Natural killer cell (primary cell): ENCODE data around the gene DUT. TPM values are rescaled to one million over a fixed set of nuclear protein-coding genes. Genes with fewer than 3 reads are reported as not detected.

Experiments
- ATAC-seq, 3 donors: fragments of 150-1000 bp in 2 of 3; fragments of 200-7000 bp in 1 of 3; cut with Tn5 transposase; 1 replicate in 1 of 3; 2 replicates in 2 of 3; pipeline ENCODE4 v1.10.0; 2021; ENCODE audit warnings: mild to moderate bottlenecking in 2 of 3, moderate library complexity in 2 of 3
- DNase-seq, 2 donors: peaks; one replicate each; pipeline versions ENCODE4 v3.0.0 to v3.0.0-alpha.2; 2013 to 2021; ENCODE audit warnings: mixed read lengths in 1 of 2
- H3K27ac ChIP-seq: one replicate; pipeline ENCODE4 v1.5.1; 2013; ENCODE audit warnings: mild to moderate bottlenecking, low read length
- H3K27me3 ChIP-seq: one replicate; pipeline ENCODE4 v1.6.1; 2013; ENCODE audit warnings: low read length; ENCODE audit not compliant: control insufficient read depth, insufficient read depth
- H3K36me3 ChIP-seq: one replicate; pipeline ENCODE4 v1.6.1; 2013; ENCODE audit warnings: low read length; ENCODE audit not compliant: control insufficient read depth, insufficient read depth
- H3K4me1 ChIP-seq: one replicate; pipeline ENCODE4 v1.6.1; 2013; ENCODE audit warnings: low read length; ENCODE audit not compliant: control insufficient read depth, insufficient read depth
- H3K4me3 ChIP-seq: one replicate; pipeline ENCODE4 v1.5.1; 2013; ENCODE audit warnings: low read length
- H3K9me3 ChIP-seq: one replicate; pipeline ENCODE4 v1.6.1; 2013; ENCODE audit warnings: low read length; ENCODE audit not compliant: control insufficient read depth, insufficient read depth
- H3K27ac Mint-ChIP-seq, 2 donors: one replicate each; pipeline ENCODE4 v1.8.0; 2022; ENCODE audit warnings: mild to moderate bottlenecking in 2 of 2, mixed read lengths in 2 of 2, moderate library complexity in 1 of 2
- H3K27me3 Mint-ChIP-seq, 2 donors: one replicate each; pipeline ENCODE4 v1.8.0; 2022; ENCODE audit warnings: low read depth in 2 of 2, mixed read lengths in 2 of 2
- H3K36me3 Mint-ChIP-seq: one replicate; pipeline ENCODE4 v1.8.0; 2022; ENCODE audit warnings: mixed read lengths
- H3K4me1 Mint-ChIP-seq, 2 donors: one replicate each; pipeline ENCODE4 v1.8.0; 2022; ENCODE audit warnings: mixed read lengths in 2 of 2
- H3K4me3 Mint-ChIP-seq: one replicate; pipeline ENCODE4 v1.8.0; 2022; ENCODE audit warnings: mild to moderate bottlenecking, moderate library complexity, mixed read lengths
- H3K9me3 Mint-ChIP-seq, 2 donors: one replicate each; pipeline ENCODE4 v1.8.0; 2022; ENCODE audit warnings: mixed read lengths in 2 of 2
- CTCF ChIP-seq: fragments of 200-600 bp; IDR thresholded peaks from one replicate; pipeline ENCODE4 v1.8.0; 2022; ENCODE audit warnings: antibody characterized with exemption
- WGBS: methylation state at CpG from one replicate; pipeline ENCODE4 v1.1.7; 2013; ENCODE audit warnings: missing lambda C conversion rate; ENCODE audit not compliant: insufficient coverage; 5-methylcytosine and 5-hydroxymethylcytosine counted together
- intact Hi-C: fragments of 100-400 bp; cut with micrococcal nuclease; formaldehyde crosslinking; loops from one replicate; pipeline ENCODE4 v1.14.2; 2022
- total RNA-seq, 4 donors: library from RNA; stranded (reverse); fragments of 120-200 nt in 1 of 4; gene quantifications; one replicate each; pipeline versions ENCODE4 v1.2.3 to v1.2.4, GENCODE V29; 2013 to 2022

DUT gene
- total RNA-seq, 3 donors from 2014 or later (not counting 1 experiment from before 2014, with no cell fraction given): 34.4 to 48.3 (median 44.8) TPM

- no peaks in the 10 kb centered on the region for H3K36me3 Mint-ChIP-seq
- H3K4me1 ChIP-seq: no peaks in the 10 kb centered on the region
- no peaks in the 10 kb centered on the region for H3K4me1 Mint-ChIP-seq
- H3K4me3 Mint-ChIP-seq: no peak overlapping the region
- peaks cover 17 to 22% of the 10 kb centered on the region in 2 donors for H3K27me3 Mint-ChIP-seq
- H3K9me3 ChIP-seq: no peaks in the 10 kb centered on the region
- no peak overlapping the region for H3K27ac ChIP-seq
- H3K4me3 ChIP-seq: no peak overlapping the region
- no peak for DNase-seq
- H3K27ac Mint-ChIP-seq: no peak overlapping the region
- TF ChIP-seq CTCF: no peak
- no peak for ATAC-seq
- intact Hi-C loops: no loop called here
- WGBS: 60% methylated on average over 1 of the region's 2 CpGs
- no peaks in the 10 kb centered on the region for H3K27me3 ChIP-seq
- H3K36me3 ChIP-seq: no peaks in the 10 kb centered on the region
- peaks cover 0 to 2% of the 10 kb centered on the region in 2 donors for H3K9me3 Mint-ChIP-seq
Observed at GRCh38 chr15:48371961-48372360, 40.7 kb downstream of the DUT start.

- WGBS: 96% methylated on average over 10 of the region's 10 CpGs
- Mint-ChIP-seq H3K27ac (no peak overlapping the region), H3K27me3 (peaks cover 15 to 16% of the 10 kb centered on the region in 2 donors), H3K4me3 (no peak overlapping the region), H3K36me3 (no peaks in the 10 kb centered on the region), H3K4me1 (no peaks in the 10 kb centered on the region), H3K9me3 (peaks cover 0 to 2% of the 10 kb centered on the region in 2 donors)
- H3K27me3 ChIP-seq: no peaks in the 10 kb centered on the region
- no peak for ATAC-seq
- H3K4me1 ChIP-seq: no peaks in the 10 kb centered on the region
- intact Hi-C loops: no loop called here
- H3K9me3 ChIP-seq: no peaks in the 10 kb centered on the region
- DNase-seq: no peak
- H3K27ac ChIP-seq: no peak overlapping the region
- no peak overlapping the region for H3K4me3 ChIP-seq
- no peaks in the 10 kb centered on the region for H3K36me3 ChIP-seq
- TF ChIP-seq CTCF: no peak
Observed at GRCh38 chr15:48373821-48374451, 42.7 kb downstream of the DUT start.

- Histone ChIP-seq H3K4me3 (no peak overlapping the region), H3K27me3 (no peaks in the 10 kb centered on the region), H3K27ac (no peak overlapping the region), H3K36me3 (no peaks in the 10 kb centered on the region), H3K9me3 (no peaks in the 10 kb centered on the region), H3K4me1 (no peaks in the 10 kb centered on the region)
- Mint-ChIP-seq H3K4me1 (no peaks in the 10 kb centered on the region), H3K9me3 (peaks cover 0 to 2% of the 10 kb centered on the region in 2 donors), H3K27me3 (peaks cover 14 to 15% of the 10 kb centered on the region in 2 donors), H3K27ac (no peak overlapping the region), H3K4me3 (no peak overlapping the region), H3K36me3 (no peaks in the 10 kb centered on the region)
- DNase-seq: no peak
- no peak for ATAC-seq
- 100% methylated on average over 1 of the region's 3 CpGs for WGBS
- TF ChIP-seq CTCF: no peak
- intact Hi-C loops: no loop called here
Observed at GRCh38 chr15:48374472-48374871, 43.2 kb downstream of the DUT start.

- ATAC-seq: no peak
- no peaks in the 10 kb centered on the region for H3K36me3 ChIP-seq
- no peaks in the 10 kb centered on the region for H3K27me3 ChIP-seq
- H3K4me1 ChIP-seq: no peaks in the 10 kb centered on the region
- H3K4me3 ChIP-seq: no peak overlapping the region
- H3K36me3 Mint-ChIP-seq: no peaks in the 10 kb centered on the region
- no peak for DNase-seq
- H3K27ac ChIP-seq: no peak overlapping the region
- 85% methylated on average over 2 of the region's 2 CpGs for WGBS
- intact Hi-C loops: no loop called here
- no peak for TF ChIP-seq CTCF
- no peaks in the 10 kb centered on the region for H3K4me1 Mint-ChIP-seq
- peaks cover 0 to 2% of the 10 kb centered on the region in 2 donors for H3K9me3 Mint-ChIP-seq
- no peaks in the 10 kb centered on the region for H3K9me3 ChIP-seq
- H3K27me3 Mint-ChIP-seq: peaks cover 15% of the 10 kb centered on the region in 2 donors
- H3K27ac Mint-ChIP-seq: no peak overlapping the region
- no peak overlapping the region for H3K4me3 Mint-ChIP-seq
Observed at GRCh38 chr15:48375767-48376166, 44.5 kb downstream of the DUT start.
